Measurements from ENCODE around the gene NUDCD2. TPM values are rescaled to one million over a fixed set of nuclear protein-coding genes. Genes with fewer than 3 reads are reported as not detected.
"Not testable (repeated sequence)": the region's sequence is repeated elsewhere in the genome, so short reads cannot be mapped to it uniquely, and the experiment has no call there.

Gene NUDCD2
- total RNA-seq, 1 donor from 2014 or later, result 15.9 TPM

- Mint-ChIP-seq H3K4me1 (ENCODE audit: low read depth, unreplicated experiment) (no peaks in the 10 kb centered on the region), H3K4me3 (ENCODE audit: unreplicated experiment) (peak overlapping the region; percentile 94)
- FAIRE-seq, result no peak
Measured at GRCh38 chr5:163458778-163459385, 1.0 kb downstream of the NUDCD2 start.

GRCh38 chr5:163456840-163457239, 3.1 kb downstream of the NUDCD2 start:
- Histone ChIP-seq H3K27me3 (ENCODE audit: insufficient read depth, low read length) (no peaks in the 10 kb centered on the region), H3K4me3 (ENCODE audit: insufficient read depth, low read depth, low read length) (no peak overlapping the region), H3K9ac (ENCODE audit: low read length) (no peak overlapping the region), H3K27ac (ENCODE audit: low read depth, low read length) (no peak overlapping the region), H3K4me1 (ENCODE audit: insufficient read depth, low read length) (no peaks in the 10 kb centered on the region), H2AFZ (ENCODE audit: low read depth, low read length) (no peak overlapping the region), H3K4me2 (ENCODE audit: low read length) (no peak overlapping the region), H4K20me1 (ENCODE audit: insufficient read depth, low read length) (no peaks in the 10 kb centered on the region), H3K79me2 (ENCODE audit: insufficient read depth, low read length) (peaks cover 24% of the 10 kb centered on the region), H3K36me3 (ENCODE audit: insufficient read depth, low read length) (no peaks in the 10 kb centered on the region), H3K9me3 (ENCODE audit: insufficient read depth, low read depth, low read length) (no peaks in the 10 kb centered on the region)
- DNase-seq (ENCODE audit: low read depth) (no peak), FAIRE-seq (no peak)
- Mint-ChIP-seq H3K36me3 (ENCODE audit: low read depth, unreplicated experiment) (peaks cover 2% of the 10 kb centered on the region), H3K9me3 (ENCODE audit: unreplicated experiment) (no peaks in the 10 kb centered on the region), H3K27ac (ENCODE audit: unreplicated experiment) (no peak overlapping the region), H3K27me3 (ENCODE audit: low read depth, unreplicated experiment) (no peaks in the 10 kb centered on the region), H3K4me3 (ENCODE audit: unreplicated experiment) (no peak overlapping the region), H3K4me1 (ENCODE audit: low read depth, unreplicated experiment) (no peaks in the 10 kb centered on the region)
- TF ChIP-seq, protein P1, sequence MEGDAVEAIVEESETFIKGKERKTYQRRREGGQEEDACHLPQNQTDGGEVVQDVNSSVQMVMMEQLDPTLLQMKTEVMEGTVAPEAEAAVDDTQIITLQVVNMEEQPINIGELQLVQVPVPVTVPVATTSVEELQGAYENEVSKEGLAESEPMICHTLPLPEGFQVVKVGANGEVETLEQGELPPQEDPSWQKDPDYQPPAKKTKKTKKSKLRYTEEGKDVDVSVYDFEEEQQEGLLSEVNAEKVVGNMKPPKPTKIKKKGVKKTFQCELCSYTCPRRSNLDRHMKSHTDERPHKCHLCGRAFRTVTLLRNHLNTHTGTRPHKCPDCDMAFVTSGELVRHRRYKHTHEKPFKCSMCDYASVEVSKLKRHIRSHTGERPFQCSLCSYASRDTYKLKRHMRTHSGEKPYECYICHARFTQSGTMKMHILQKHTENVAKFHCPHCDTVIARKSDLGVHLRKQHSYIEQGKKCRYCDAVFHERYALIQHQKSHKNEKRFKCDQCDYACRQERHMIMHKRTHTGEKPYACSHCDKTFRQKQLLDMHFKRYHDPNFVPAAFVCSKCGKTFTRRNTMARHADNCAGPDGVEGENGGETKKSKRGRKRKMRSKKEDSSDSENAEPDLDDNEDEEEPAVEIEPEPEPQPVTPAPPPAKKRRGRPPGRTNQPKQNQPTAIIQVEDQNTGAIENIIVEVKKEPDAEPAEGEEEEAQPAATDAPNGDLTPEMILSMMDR (IDR thresholded peaks at IDR 0.05; ENCODE audit: insufficient read depth, low read depth, low read length), result no peak
- TF ChIP-seq EZH2 (IDR thresholded peaks at IDR 0.05; ENCODE audit: insufficient read depth, low read length), result no peak

More at GRCh38 chr5:163458778-163459385, 1.0 kb downstream of the NUDCD2 start:
- Histone ChIP-seq H4K20me1 (ENCODE audit: insufficient read depth, low read length) (no peaks in the 10 kb centered on the region), H2AFZ (ENCODE audit: low read depth, low read length) (no peak overlapping the region), H3K9me3 (ENCODE audit: insufficient read depth, low read depth, low read length) (no peaks in the 10 kb centered on the region), H3K36me3 (ENCODE audit: insufficient read depth, low read length) (no peaks in the 10 kb centered on the region), H3K4me2 (ENCODE audit: low read length) (peak overlapping the region; percentile 84), H3K79me2 (ENCODE audit: insufficient read depth, low read length) (peaks cover 35% of the 10 kb centered on the region), H3K9ac (ENCODE audit: low read length) (peak overlapping the region; percentile 95), H3K4me3 (ENCODE audit: insufficient read depth, low read depth, low read length) (peak overlapping the region; percentile 94), H3K27ac (ENCODE audit: low read depth, low read length) (peak overlapping the region; percentile 100), H3K27me3 (ENCODE audit: insufficient read depth, low read length) (no peaks in the 10 kb centered on the region), H3K4me1 (ENCODE audit: insufficient read depth, low read length) (peaks cover 6% of the 10 kb centered on the region)
- Mint-ChIP-seq H3K36me3 (ENCODE audit: low read depth, unreplicated experiment) (no peaks in the 10 kb centered on the region), H3K9me3 (ENCODE audit: unreplicated experiment) (no peaks in the 10 kb centered on the region), H3K27ac (ENCODE audit: unreplicated experiment) (peak overlapping the region; percentile 97), H3K27me3 (ENCODE audit: low read depth, unreplicated experiment) (no peaks in the 10 kb centered on the region)
- TF ChIP-seq EZH2 (IDR thresholded peaks at IDR 0.05; ENCODE audit: insufficient read depth, low read length), result no peak
- TF ChIP-seq, protein P1 (IDR thresholded peaks at IDR 0.05; ENCODE audit: insufficient read depth, low read depth, low read length), result no peak
- DNase-seq (ENCODE audit: low read depth), result no peak

DNA sequence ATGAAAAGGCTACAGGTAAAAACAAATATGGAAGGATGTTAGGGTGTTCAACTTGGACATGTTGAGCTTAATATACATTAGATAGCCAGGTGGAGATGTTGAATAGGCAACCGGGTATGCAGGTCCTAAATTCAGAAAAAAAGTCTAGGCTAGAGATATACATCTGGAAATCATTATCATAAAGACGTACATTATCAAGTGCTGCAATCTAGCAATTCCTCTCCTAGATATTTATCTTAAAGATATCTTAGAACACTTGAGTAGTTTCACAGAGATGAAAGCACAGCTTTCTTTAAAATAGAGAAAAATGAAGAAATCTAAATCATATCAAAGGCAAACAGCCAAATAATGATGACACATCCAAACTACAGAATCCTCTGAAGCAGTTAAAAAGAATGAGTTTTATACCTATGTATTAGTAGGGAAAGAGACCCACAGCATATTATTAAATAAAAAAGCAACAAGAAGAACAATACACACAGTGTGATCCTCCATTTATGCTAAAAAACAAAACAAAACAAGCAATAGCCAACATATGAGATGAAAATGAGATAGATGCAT, 3.8 kb downstream of the NUDCD2 start:
- Mint-ChIP-seq H3K9me3 (ENCODE audit: unreplicated experiment) (no peaks in the 10 kb centered on the region), H3K4me3 (ENCODE audit: unreplicated experiment) (no peak overlapping the region), H3K36me3 (ENCODE audit: low read depth, unreplicated experiment) (peaks cover 6% of the 10 kb centered on the region), H3K27ac (ENCODE audit: unreplicated experiment) (no peak overlapping the region), H3K27me3 (ENCODE audit: low read depth, unreplicated experiment) (no peaks in the 10 kb centered on the region), H3K4me1 (ENCODE audit: low read depth, unreplicated experiment) (no peaks in the 10 kb centered on the region)
- no peaks in the 10 kb centered on the region for H3K27me3 ChIP-seq (ENCODE audit: insufficient read depth, low read length)
- no peak overlapping the region for H3K4me2 ChIP-seq (ENCODE audit: low read length)
- no peak overlapping the region for H2AFZ ChIP-seq (ENCODE audit: low read depth, low read length)
- no peaks in the 10 kb centered on the region for H3K9me3 ChIP-seq (ENCODE audit: insufficient read depth, low read depth, low read length)
- no peak for FAIRE-seq
- H3K79me2 ChIP-seq (ENCODE audit: insufficient read depth, low read length), result peaks cover 24% of the 10 kb centered on the region
- no peak for TF ChIP-seq EZH2 (IDR thresholded peaks at IDR 0.05; ENCODE audit: insufficient read depth, low read length)
- TF ChIP-seq, protein P1 (IDR thresholded peaks at IDR 0.05; ENCODE audit: insufficient read depth, low read depth, low read length), result no peak
- DNase-seq (ENCODE audit: low read depth), result no peak
- H3K9ac ChIP-seq (ENCODE audit: low read length), result no peak overlapping the region
- H3K36me3 ChIP-seq (ENCODE audit: insufficient read depth, low read length), result no peaks in the 10 kb centered on the region
- no peak overlapping the region for H3K4me3 ChIP-seq (ENCODE audit: insufficient read depth, low read depth, low read length)
- H4K20me1 ChIP-seq (ENCODE audit: insufficient read depth, low read length), result no peaks in the 10 kb centered on the region
- no peak overlapping the region for H3K27ac ChIP-seq (ENCODE audit: low read depth, low read length)
- H3K4me1 ChIP-seq (ENCODE audit: insufficient read depth, low read length), result no peaks in the 10 kb centered on the region

DNA sequence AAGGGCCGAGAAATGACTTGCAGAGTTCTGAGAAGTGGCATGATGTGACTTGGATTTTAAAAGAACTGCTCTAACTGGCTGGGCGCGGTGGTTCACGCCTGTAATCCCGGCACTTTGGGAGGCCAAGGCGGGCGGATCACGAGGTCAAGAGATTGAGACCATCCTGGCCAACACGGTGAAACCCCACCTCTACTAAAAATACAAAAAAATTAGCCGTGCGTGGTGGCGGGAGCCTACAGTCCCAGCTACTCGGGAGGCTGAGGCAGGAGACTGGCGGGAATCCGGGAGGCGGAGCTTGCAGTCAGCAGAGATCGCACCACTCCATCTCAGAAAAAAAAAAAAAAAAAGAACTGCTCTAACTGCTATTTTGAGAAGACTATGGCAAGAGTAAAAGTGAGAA, 4.5 kb downstream of the NUDCD2 start:
- not testable (repeated sequence) for DNase-seq (ENCODE audit: low read depth); H3K36me3 Mint-ChIP-seq (ENCODE audit: low read depth, unreplicated experiment); H4K20me1 ChIP-seq (ENCODE audit: insufficient read depth, low read length); H3K4me3 ChIP-seq (ENCODE audit: insufficient read depth, low read depth, low read length); H3K4me1 Mint-ChIP-seq (ENCODE audit: low read depth, unreplicated experiment); H3K9ac ChIP-seq (ENCODE audit: low read length); H3K4me3 Mint-ChIP-seq (ENCODE audit: unreplicated experiment); H3K36me3 ChIP-seq (ENCODE audit: insufficient read depth, low read length); H3K27me3 Mint-ChIP-seq (ENCODE audit: low read depth, unreplicated experiment); H3K9me3 Mint-ChIP-seq (ENCODE audit: unreplicated experiment); FAIRE-seq; H3K4me1 ChIP-seq (ENCODE audit: insufficient read depth, low read length); H3K9me3 ChIP-seq (ENCODE audit: insufficient read depth, low read depth, low read length); H3K27ac ChIP-seq (ENCODE audit: low read depth, low read length); H2AFZ ChIP-seq (ENCODE audit: low read depth, low read length); H3K4me2 ChIP-seq (ENCODE audit: low read length); H3K27me3 ChIP-seq (ENCODE audit: insufficient read depth, low read length); H3K27ac Mint-ChIP-seq (ENCODE audit: unreplicated experiment)
- peaks cover 24% of the 10 kb centered on the region for H3K79me2 ChIP-seq (ENCODE audit: insufficient read depth, low read length)
